ENCODE measurements around the gene AMELY. TPM values are rescaled to one million over a fixed set of nuclear protein-coding genes. Genes with fewer than 3 reads are reported as not detected.
"Not testable (repeated sequence)": the region's sequence is repeated elsewhere in the genome, so short reads cannot be mapped to it uniquely, and the experiment has no call there.

The AMELY gene
- total and polyA plus RNA-seq, 12 donors: not detected

GRCh38 chrY:6894496-6894895 is 17.1 kb downstream of the AMELY start:
- no peak overlapping the region for H3K27ac ChIP-seq
- no peaks in the 10 kb centered on the region for H3K36me3 ChIP-seq (replicated peaks in 1 of 2)
- intact Hi-C loops (cut with DNase I): no loop called here
- no peaks in the 10 kb centered on the region for H3K4me1 ChIP-seq (replicated peaks in 1 of 2)
- H3K4me3 ChIP-seq: no peak overlapping the region
- no peak for DNase-seq
- no peaks in the 10 kb centered on the region for H3K9me3 ChIP-seq (replicated peaks in 1 of 3)
- TF ChIP-seq CTCF (IDR thresholded peaks at IDR 0.05) (no peak), POLR2A (IDR thresholded peaks at IDR 0.05) (no peak)
- 44 to 51% methylated on average over 2 to 3 of the region's 3 CpGs; no CpG with 5 or more reads in 2 of the 4 donors for WGBS, 4 donors
- H3K27me3 ChIP-seq: no peaks in the 10 kb centered on the region

- TF ChIP-seq CTCF (IDR thresholded peaks at IDR 0.05) (no peak), POLR2A (IDR thresholded peaks at IDR 0.05) (no peak)
- Histone ChIP-seq H3K36me3 (replicated peaks in 1 of 2) (no peaks in the 10 kb centered on the region), H3K9me3 (replicated peaks in 1 of 3) (no peaks in the 10 kb centered on the region), H3K4me1 (replicated peaks in 1 of 2) (no peaks in the 10 kb centered on the region), H3K4me3 (no peak overlapping the region), H3K27me3 (no peaks in the 10 kb centered on the region), H3K27ac (no peak overlapping the region)
- intact Hi-C loops (cut with DNase I): no loop called here
- no peak for DNase-seq
- 71% methylated on average over 2 of the region's 2 CpGs; no CpG with 5 or more reads in 3 of the 4 donors for WGBS, 4 donors
Measured at GRCh38 chrY:6849384-6849783, 62.2 kb downstream of the AMELY start.

- WGBS, 4 donors: 57 to 68% methylated on average over 2 of the region's 2 CpGs; no CpG with 5 or more reads in 2 of the 4 donors
- DNase-seq; H3K4me1 ChIP-seq (replicated peaks in 1 of 2); H3K27ac ChIP-seq; H3K36me3 ChIP-seq (replicated peaks in 1 of 2); H3K4me3 ChIP-seq; H3K9me3 ChIP-seq (replicated peaks in 1 of 3); H3K27me3 ChIP-seq; intact Hi-C loops (cut with DNase I): not testable (repeated sequence)
Measured at GRCh38 chrY:6842650-6843049, 68.9 kb downstream of the AMELY start.

Other genes with a start within 250 kb of the AMELY start
- gene TBL1Y, start 1.1 kb downstream of the AMELY start, total RNA-seq: under 1 TPM in 1 of 9 donors, not detected in 8; 0.78 TPM
- under 1 TPM in 1 of 3 donors, not detected in 2; 0.15 TPM for gene TBL1Y, start 1.1 kb downstream of the AMELY start, polyA plus RNA-seq

Measured in adrenal gland (tissue), 12 donors.